Natural killer cell treated with Interleukin-12 subunit alpha and Interleukin-12 subunit beta and Interleukin-15 and Interleukin-18, amount 100 ng/mL, for 72 hours (primary cell): ENCODE measurements around the gene KRTAP1-5. TPM values are rescaled to one million over a fixed set of nuclear protein-coding genes. Genes with fewer than 3 reads are reported as not detected.
"Not testable (repeated sequence)": the region's sequence is repeated elsewhere in the genome, so short reads cannot be mapped to it uniquely, and the experiment has no call there.

Source experiments
- ATAC-seq, 2 donors: fragments of 150-1000 bp; cut with Tn5 transposase in 1 of 2; sonication (Bioruptor Pico), chemical (Tn5 transposase) in 1 of 2; 2 replicates each; pipeline ENCODE4 v1.10.0; 2021
- DNase-seq: peaks from one replicate; pipeline ENCODE4 v3.0.0; 2022; ENCODE audit warnings: low spot score
- H3K27ac Mint-ChIP-seq, 2 donors: 1 replicate in 1 of 2; 2 replicates in 1 of 2; pipeline ENCODE4 v1.8.0; 2022; ENCODE audit warnings: mixed read lengths in 2 of 2, mild to moderate bottlenecking in 1 of 2, moderate library complexity in 1 of 2
- H3K27me3 Mint-ChIP-seq, 2 donors: 1 replicate in 1 of 2; 2 replicates in 1 of 2; pipeline ENCODE4 v1.8.0; 2022; ENCODE audit warnings: mixed read lengths in 2 of 2
- H3K36me3 Mint-ChIP-seq: one replicate; pipeline ENCODE4 v1.8.0; 2022; ENCODE audit warnings: mixed read lengths
- H3K4me1 Mint-ChIP-seq, 2 donors: 1 replicate in 1 of 2; 2 replicates in 1 of 2; pipeline ENCODE4 v1.8.0; 2022; ENCODE audit warnings: low read depth in 2 of 2, mixed read lengths in 2 of 2, mild to moderate bottlenecking in 1 of 2
- H3K4me3 Mint-ChIP-seq: one replicate; pipeline ENCODE4 v1.8.0; 2022; ENCODE audit warnings: mixed read lengths
- H3K9me3 Mint-ChIP-seq: 2 replicates; pipeline ENCODE4 v1.8.0; 2022; ENCODE audit warnings: mixed read lengths
- total RNA-seq, 2 donors: library from RNA; stranded (reverse); gene quantifications; one replicate each; pipeline ENCODE4 v1.2.3, GENCODE V29; 2022

The KRTAP1-5 gene
- total RNA-seq, 2 donors from 2014 or later, result not detected

DNA sequence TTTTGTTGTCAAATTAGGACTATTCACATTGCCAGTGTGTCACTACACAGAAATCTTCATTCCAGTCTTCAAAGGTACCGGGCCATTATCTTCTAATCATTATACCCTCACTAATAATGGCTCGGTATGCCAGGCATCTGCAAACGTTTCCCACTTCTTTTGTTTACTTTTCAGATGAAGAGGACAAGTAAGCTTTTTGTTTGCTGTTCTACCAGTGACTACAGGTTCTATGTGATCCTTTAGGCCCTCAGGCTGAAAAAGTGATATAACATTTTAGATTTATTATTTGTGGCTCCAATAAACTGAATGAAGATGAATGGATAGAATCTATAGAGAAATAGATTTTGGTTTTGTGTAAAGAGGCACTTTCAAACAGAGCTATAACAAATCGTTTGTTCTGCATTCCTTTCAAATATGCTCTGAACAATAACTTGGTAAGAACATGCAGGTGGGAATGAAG lies 17.7 kb downstream of the KRTAP1-5 start:
- Mint-ChIP-seq H3K9me3 (no peaks in the 10 kb centered on the region), H3K4me1 (no peaks in the 10 kb centered on the region), H3K4me3 (no peak overlapping the region), H3K36me3 (no peaks in the 10 kb centered on the region), H3K27me3 (peaks cover 15 to 41% of the 10 kb centered on the region in 2 donors), H3K27ac (no peak overlapping the region)
- ATAC-seq (no peak), DNase-seq (no peak)

DNA sequence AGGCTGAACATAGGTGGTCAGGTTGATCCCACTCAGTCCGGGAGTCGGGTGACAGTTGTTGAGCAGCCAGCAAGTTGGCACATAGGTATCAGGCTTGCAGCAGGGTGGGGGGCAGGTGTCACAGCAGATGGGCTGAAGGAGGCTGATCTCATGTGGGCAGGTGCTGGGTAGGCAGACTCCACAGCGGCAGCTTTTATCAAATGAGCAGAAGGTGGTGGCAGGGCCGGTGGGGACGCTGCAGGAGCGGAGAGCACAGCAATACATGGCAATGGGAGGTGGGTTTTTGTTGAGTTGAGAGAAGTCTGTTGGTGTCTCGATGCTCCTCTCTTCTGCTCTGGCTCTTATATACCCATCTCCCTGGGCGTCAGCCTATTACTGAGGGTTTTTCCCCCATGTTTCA lies 18.2 kb downstream of the KRTAP1-5 start, which contains the start of gene KRTAP3-1:
Gene KRTAP3-1, minus strand, starts transcription at position 318 of the 400 bp plus-strand sequence. Its CDS starts 54 bp downstream, at position 264.
- no peak within 1 kb of the TSS for H3K27ac Mint-ChIP-seq
- no peak for DNase-seq
- no peaks in the 10 kb centered on the region for H3K9me3 Mint-ChIP-seq
- no peaks in the 10 kb centered on the region for H3K4me1 Mint-ChIP-seq
- peaks cover 18 to 46% of the 10 kb centered on the region in 2 donors for H3K27me3 Mint-ChIP-seq
- no peaks in the 10 kb centered on the region for H3K36me3 Mint-ChIP-seq
- no peak within 1 kb of the TSS for H3K4me3 Mint-ChIP-seq
- ATAC-seq, result peak in 1 of 2 donors; percentile 45

DNA sequence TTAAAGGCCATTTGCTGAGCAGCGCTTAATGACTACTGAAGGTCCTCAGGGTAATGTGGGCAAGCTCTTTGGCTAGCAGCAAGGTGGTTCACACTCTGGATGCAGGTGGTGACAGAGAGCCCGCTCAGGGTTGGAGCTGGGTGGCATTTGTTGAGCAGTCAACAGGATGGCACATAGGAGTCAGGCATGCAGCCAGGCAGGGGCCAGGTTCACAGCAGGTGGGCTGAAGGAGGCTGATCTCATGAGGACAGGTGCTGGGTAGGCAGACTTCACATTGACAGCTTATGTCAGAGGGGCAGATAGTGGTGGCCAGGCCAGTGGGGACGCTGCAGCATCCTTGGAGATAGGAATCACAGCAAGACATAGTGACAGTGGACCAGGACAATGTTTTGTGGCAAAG lies 22.6 kb downstream of the KRTAP1-5 start:
- Mint-ChIP-seq H3K4me1 (no peaks in the 10 kb centered on the region), H3K4me3 (no peak overlapping the region), H3K27ac (no peak overlapping the region), H3K36me3 (no peaks in the 10 kb centered on the region), H3K27me3 (peaks cover 19 to 49% of the 10 kb centered on the region in 2 donors), H3K9me3 (no peaks in the 10 kb centered on the region)
- no peak for DNase-seq
- ATAC-seq, result peak in 1 of 2 donors; percentile 36

DNA sequence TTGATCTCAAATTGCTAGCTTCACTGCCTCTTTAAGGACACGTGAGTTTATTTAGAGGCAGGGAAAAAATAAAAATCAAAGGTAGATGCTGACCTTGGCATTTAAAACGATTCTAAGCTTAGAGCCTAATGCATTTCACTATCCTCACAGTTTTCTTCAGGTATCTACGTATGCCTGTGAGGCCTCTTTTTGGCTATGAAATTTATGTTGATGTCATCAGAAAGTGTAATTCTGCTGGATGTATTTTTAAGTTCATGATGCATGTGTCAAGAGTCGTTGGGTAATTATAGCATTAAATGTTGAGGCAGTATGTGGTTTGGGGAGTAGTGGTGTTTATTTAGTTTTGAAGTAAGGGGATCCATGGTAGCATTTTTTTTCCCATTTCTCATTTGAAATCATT lies 23.1 kb downstream of the KRTAP1-5 start:
- ATAC-seq (no peak), DNase-seq (no peak)
- no peak overlapping the region for H3K4me3 Mint-ChIP-seq
- H3K4me1 Mint-ChIP-seq, result no peaks in the 10 kb centered on the region
- no peak overlapping the region for H3K27ac Mint-ChIP-seq
- H3K36me3 Mint-ChIP-seq, result no peaks in the 10 kb centered on the region
- H3K27me3 Mint-ChIP-seq, result peaks cover 22 to 52% of the 10 kb centered on the region in 2 donors
- H3K9me3 Mint-ChIP-seq, result no peaks in the 10 kb centered on the region

DNA sequence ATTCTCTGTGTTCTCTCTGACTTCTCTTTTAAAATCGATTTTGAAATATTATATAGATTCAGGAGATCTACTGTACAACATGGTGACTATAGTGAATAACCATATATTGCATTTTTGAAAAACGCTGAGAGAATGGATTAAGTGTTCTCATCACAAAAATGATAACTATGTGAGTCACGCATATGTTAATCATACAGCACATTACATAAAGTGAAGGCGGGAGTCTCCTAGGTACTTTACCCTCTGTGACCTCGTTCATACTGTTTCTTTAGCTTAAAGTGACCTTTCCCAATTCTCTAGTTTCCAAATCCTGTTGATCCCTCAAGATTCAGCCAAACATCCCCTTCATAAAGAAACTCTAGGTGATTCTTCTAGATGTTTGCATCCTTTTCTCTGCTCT lies 24.2 kb downstream of the KRTAP1-5 start:
- no peak for DNase-seq
- Mint-ChIP-seq H3K9me3 (no peaks in the 10 kb centered on the region), H3K4me3 (no peak overlapping the region), H3K27me3 (peaks cover 24 to 52% of the 10 kb centered on the region in 2 donors), H3K36me3 (no peaks in the 10 kb centered on the region), H3K27ac (no peak overlapping the region), H3K4me1 (no peaks in the 10 kb centered on the region)
- no peak for ATAC-seq

DNA sequence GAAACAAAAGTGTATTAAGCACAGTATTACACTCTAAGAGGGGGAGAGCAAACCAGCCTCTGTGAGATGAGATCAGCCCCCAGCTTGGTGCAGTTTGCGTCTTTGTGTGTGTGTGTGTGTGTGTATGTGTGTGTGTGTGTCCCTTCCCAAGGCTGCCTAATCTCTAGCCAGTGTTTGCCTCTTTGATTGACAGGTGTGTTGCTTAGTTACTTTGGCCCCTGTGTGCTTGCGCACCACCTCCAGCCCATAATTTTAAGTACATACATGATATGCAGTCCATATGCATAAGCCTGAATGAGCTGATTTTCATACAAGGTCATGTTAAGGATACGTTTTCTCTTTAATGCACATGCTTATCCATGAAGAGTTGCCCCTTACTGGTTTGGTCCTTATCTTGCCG lies 25.2 kb downstream of the KRTAP1-5 start:
- DNase-seq (no peak), ATAC-seq (no peak)
- Mint-ChIP-seq H3K4me3 (no peak overlapping the region), H3K36me3 (no peaks in the 10 kb centered on the region), H3K27me3 (peaks cover 33 to 59% of the 10 kb centered on the region in 2 donors), H3K4me1 (no peaks in the 10 kb centered on the region), H3K27ac (no peak overlapping the region), H3K9me3 (no peaks in the 10 kb centered on the region)

DNA sequence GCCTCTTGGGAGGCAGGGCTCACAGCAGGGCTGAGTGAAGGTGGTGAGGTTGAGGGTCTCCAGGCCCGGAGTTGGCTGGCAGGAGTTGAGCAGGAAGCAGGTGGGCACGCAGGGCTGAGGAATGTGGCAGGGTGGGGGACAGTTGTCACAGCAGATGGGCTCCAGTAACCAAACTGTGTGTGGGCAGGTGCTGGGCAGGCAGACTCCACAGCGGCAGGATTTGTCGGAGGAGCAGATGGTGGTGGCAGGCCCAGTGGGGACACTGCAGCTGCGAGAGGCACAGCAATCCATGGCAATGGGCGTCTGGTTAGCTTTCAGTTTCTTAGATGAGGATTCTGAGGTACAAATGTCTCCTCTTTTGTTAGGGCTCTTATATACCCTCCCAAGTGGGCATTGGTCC lies 27.4 kb downstream of the KRTAP1-5 start, which contains the start of gene KRTAP3-2:
Gene KRTAP3-2, minus strand, starts transcription at position 344 of the 400 bp plus-strand sequence. Its CDS starts 53 bp downstream, at position 291.
- ATAC-seq, DNase-seq, H3K4me3 Mint-ChIP-seq, H3K27ac Mint-ChIP-seq, H3K4me1 Mint-ChIP-seq, H3K9me3 Mint-ChIP-seq, H3K36me3 Mint-ChIP-seq: not testable (repeated sequence)
- peaks cover 42 to 70% of the 10 kb centered on the region in 2 donors for H3K27me3 Mint-ChIP-seq

DNA sequence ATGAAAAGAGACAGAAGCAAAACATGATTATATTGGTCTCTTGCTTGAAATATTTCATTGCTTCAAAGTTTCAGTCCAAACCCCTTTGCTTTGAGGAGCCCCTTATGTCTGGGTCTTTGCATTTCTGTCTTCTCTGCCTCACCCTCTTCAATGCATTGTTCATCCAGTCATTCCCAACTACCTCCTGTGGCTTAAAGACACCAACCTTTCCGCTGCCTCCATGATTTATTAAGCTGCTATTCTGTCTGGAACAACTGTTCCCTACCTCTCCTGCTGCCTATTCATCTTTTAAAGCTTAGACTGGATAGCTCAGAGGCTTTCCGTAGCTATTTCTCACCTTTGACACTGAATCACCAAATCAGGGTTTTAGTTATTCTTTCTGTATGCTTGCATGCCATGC lies 29.6 kb downstream of the KRTAP1-5 start:
- H3K27ac Mint-ChIP-seq, result no peak overlapping the region
- no peaks in the 10 kb centered on the region for H3K36me3 Mint-ChIP-seq
- H3K4me3 Mint-ChIP-seq, result no peak overlapping the region
- no peaks in the 10 kb centered on the region for H3K4me1 Mint-ChIP-seq
- H3K9me3 Mint-ChIP-seq, result no peaks in the 10 kb centered on the region
- ATAC-seq (no peak), DNase-seq (no peak)
- H3K27me3 Mint-ChIP-seq, result peaks cover 44 to 65% of the 10 kb centered on the region in 2 donors

DNA sequence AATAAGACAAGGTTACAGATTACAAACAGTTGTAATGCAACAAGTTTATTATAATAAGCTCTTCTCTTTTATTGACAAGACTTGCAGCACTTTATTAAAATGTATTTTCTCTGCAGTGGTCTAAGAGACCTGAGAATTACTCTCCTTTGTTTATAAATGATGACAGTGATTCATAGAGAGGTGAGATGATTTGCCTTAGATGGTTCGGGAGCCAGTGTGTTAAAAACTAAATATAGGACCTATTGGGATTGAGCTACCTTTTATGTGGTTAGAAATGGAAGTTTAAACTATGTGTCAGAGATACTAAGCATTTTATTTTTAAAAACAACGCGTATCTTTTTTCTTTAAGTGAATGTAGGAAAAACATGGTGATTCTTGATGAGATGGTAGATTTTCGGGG lies 30.2 kb downstream of the KRTAP1-5 start:
- Mint-ChIP-seq H3K4me1 (no peaks in the 10 kb centered on the region), H3K9me3 (no peaks in the 10 kb centered on the region), H3K27me3 (peaks cover 43 to 65% of the 10 kb centered on the region in 2 donors), H3K36me3 (no peaks in the 10 kb centered on the region), H3K27ac (no peak overlapping the region), H3K4me3 (no peak overlapping the region)
- ATAC-seq (no peak), DNase-seq (no peak)

DNA sequence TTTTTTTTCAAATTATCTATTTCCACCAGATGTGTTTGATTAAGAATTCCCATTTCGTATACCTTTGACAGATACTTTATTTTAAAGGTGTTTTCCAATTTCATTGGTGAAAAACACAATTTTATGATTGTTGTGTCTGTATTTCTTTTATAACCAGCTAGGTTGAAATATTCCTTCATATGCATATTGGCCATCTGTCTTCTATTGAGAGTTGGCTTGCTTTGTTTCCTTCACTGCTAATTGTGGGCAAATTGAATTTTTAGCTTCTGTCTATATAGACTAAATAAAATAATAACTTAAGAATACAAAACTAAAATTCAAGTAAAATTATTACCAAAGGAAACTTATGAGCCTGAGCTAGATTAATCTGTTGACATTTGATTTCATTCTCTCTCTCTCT lies 31.9 kb downstream of the KRTAP1-5 start:
- no peak overlapping the region for H3K4me3 Mint-ChIP-seq
- DNase-seq (no peak), ATAC-seq (no peak)
- peaks cover 43 to 64% of the 10 kb centered on the region in 2 donors for H3K27me3 Mint-ChIP-seq
- no peaks in the 10 kb centered on the region for H3K4me1 Mint-ChIP-seq
- H3K27ac Mint-ChIP-seq, result no peak overlapping the region
- H3K36me3 Mint-ChIP-seq, result no peaks in the 10 kb centered on the region
- no peaks in the 10 kb centered on the region for H3K9me3 Mint-ChIP-seq

DNA sequence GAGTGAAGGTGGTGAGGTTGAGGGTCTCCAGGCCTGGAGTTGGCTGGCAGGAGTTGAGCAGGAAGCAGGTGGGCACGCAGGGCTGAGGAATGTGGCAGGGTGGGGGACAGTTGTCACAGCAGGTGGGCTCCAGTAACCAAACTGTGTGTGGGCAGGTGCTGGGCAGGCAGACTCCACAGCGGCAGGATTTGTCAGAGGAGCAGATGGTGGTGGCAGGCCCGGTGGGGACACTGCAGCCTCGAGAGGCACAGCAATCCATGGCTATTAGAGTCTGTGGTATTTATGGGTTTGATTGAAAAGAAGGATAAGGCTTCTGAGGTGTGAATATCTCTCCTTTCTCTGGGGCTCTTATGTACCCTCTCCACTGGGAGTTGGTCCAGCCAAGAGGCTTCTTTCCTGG lies 33.2 kb downstream of the KRTAP1-5 start, which contains the start of gene KRTAP3-3:
Gene KRTAP3-3, minus strand, starts transcription at position 326 of the 400 bp plus-strand sequence. Its CDS starts 67 bp downstream, at position 259.
- peaks cover 38 to 70% of the 10 kb centered on the region in 2 donors for H3K27me3 Mint-ChIP-seq
- DNase-seq (no peak), ATAC-seq (peak in 1 of 2 donors; percentile 24)
- H3K4me3 Mint-ChIP-seq, result no peak within 1 kb of the TSS
- H3K36me3 Mint-ChIP-seq, result no peaks in the 10 kb centered on the region
- H3K4me1 Mint-ChIP-seq, result no peaks in the 10 kb centered on the region
- H3K9me3 Mint-ChIP-seq, result no peaks in the 10 kb centered on the region
- H3K27ac Mint-ChIP-seq, result no peak within 1 kb of the TSS

DNA sequence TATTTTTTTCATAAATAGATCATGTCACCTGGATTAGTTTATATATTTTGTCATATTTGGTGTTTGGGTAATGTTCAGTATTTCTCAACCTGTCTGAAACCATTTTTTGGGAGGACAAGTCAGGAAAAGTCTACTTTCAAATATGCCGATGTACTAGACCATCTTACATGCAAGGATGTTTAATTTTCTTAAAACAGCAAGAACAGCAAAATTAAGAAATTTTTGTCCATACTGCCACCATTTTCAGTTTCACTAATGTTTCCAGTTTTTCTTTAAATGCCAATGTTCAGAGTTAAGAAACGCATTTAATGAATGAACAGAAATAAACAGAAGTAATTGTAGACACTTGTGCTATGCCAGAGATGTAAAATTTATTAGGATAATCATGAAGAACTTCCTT lies 33.9 kb downstream of the KRTAP1-5 start:
- H3K9me3 Mint-ChIP-seq, result no peaks in the 10 kb centered on the region
- no peak for DNase-seq
- H3K27me3 Mint-ChIP-seq, result peaks cover 34 to 63% of the 10 kb centered on the region in 2 donors
- ATAC-seq, result no peak
- H3K4me1 Mint-ChIP-seq, result no peaks in the 10 kb centered on the region
- H3K4me3 Mint-ChIP-seq, result no peak overlapping the region
- H3K27ac Mint-ChIP-seq, result no peak overlapping the region
- H3K36me3 Mint-ChIP-seq, result no peaks in the 10 kb centered on the region

DNA sequence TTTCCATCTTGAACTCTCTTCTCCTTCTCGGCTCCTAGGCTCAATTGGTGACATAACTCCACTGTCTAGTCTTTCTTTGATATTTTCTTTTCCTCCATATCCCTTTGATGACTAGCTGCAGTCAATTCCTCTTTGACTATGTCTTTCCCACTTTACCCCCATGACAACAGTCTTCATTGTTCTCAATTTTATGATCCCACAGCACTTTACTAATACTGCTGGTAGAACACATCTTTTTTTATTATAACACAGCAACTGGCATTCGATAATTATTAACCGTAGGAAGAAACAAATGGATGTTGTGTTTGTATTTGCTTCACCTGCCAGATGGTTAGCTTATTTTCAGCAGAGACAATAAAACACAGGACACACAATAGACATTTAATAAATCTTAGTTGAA lies 34.3 kb downstream of the KRTAP1-5 start:
- Mint-ChIP-seq H3K9me3 (no peaks in the 10 kb centered on the region), H3K4me1 (no peaks in the 10 kb centered on the region), H3K27ac (no peak overlapping the region), H3K36me3 (no peaks in the 10 kb centered on the region), H3K27me3 (peaks cover 34 to 65% of the 10 kb centered on the region in 2 donors), H3K4me3 (no peak overlapping the region)
- no peak for ATAC-seq
- no peak for DNase-seq

DNA sequence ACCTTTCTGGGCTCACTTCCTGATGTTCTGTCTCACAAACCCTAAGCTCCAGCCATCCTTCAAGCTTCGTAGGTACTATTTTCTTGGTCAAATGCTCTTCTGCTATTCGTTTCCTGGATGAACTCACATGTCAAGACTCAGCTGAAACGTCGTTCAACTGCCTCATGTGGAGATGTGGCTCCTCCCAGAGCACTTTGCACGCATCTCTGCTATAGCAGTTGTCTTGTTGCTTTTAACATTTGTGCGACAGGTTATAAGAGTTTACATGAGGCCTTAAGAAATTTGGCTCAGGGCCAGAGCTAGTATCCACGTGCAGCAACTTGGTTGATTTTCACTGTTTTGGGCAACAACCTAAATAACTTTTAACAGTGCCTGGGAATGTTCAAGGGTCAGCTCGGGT lies 40.1 kb downstream of the KRTAP1-5 start:
- ATAC-seq, result no peak
- H3K36me3 Mint-ChIP-seq, result no peaks in the 10 kb centered on the region
- H3K4me3 Mint-ChIP-seq, result no peak overlapping the region
- H3K27ac Mint-ChIP-seq, result no peak overlapping the region
- no peaks in the 10 kb centered on the region for H3K9me3 Mint-ChIP-seq
- no peaks in the 10 kb centered on the region for H3K4me1 Mint-ChIP-seq
- H3K27me3 Mint-ChIP-seq, result peaks cover 23 to 36% of the 10 kb centered on the region in 2 donors
- DNase-seq, result no peak

DNA sequence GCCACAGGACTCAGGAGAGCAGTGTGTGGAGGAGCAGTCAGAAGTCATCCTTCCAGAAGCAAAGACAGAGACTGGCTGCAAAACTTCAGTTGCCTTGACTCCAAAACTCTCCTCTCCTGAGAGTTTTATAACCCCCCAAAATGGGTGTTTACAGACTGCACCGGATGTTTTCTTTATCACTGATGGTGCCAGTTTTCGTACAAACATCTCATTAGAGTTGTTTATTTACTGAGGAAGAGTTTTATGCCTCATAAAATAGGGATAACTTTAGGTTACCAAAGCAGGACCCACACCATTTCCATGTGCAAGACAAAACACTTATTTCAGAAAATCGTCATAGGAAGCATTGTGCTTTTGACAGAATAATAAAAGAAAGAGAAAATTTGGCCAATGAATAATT lies 42.8 kb downstream of the KRTAP1-5 start, which contains the start of gene KRT40:
Gene KRT40, minus strand, starts transcription at position 101 of the 400 bp plus-strand sequence. Its CDS starts 53 bp downstream, at position 48.
- no peak within 1 kb of the TSS for H3K27ac Mint-ChIP-seq
- no peaks in the 10 kb centered on the region for H3K36me3 Mint-ChIP-seq
- DNase-seq (no peak), ATAC-seq (no peak)
- no peaks in the 10 kb centered on the region for H3K9me3 Mint-ChIP-seq
- no peak within 1 kb of the TSS for H3K4me3 Mint-ChIP-seq
- H3K4me1 Mint-ChIP-seq, result no peaks in the 10 kb centered on the region
- peaks cover 22 to 30% of the 10 kb centered on the region in 2 donors for H3K27me3 Mint-ChIP-seq
